Activated T-cell treated with anti-CD3 and anti-CD28 coated beads for 1 hour (primary cell): ENCODE data around the gene CD55.

ENCODE experiments used
- DNase-seq: peaks from one replicate; pipeline ENCODE4 v3.0.0-alpha.2; 2020; ENCODE audit warnings: low read depth

The CD55 gene

GRCh38 chr1:207321079-207321789 lies at the start of gene CD55:
TSS of gene CD55 (plus strand) at chr1:207321678. CDS start at chr1:207321766, 88 bp downstream.
- DNase-seq: peak; percentile 95

- no peak for DNase-seq
Observed at GRCh38 chr1:207274882-207275281, 46.6 kb upstream of the CD55 start.

GRCh38 chr1:207276465-207276864 lies 45.0 kb upstream of the CD55 start:
- DNase-seq: no peak

- DNase-seq: no peak
Observed at GRCh38 chr1:207277241-207277640, 44.2 kb upstream of the CD55 start.

GRCh38 chr1:207279652-207280051 lies 41.8 kb upstream of the CD55 start:
- DNase-seq: no peak

GRCh38 chr1:207280706-207281105 lies 40.8 kb upstream of the CD55 start:
- no peak for DNase-seq

GRCh38 chr1:207282058-207282457 lies 39.4 kb upstream of the CD55 start:
- no peak for DNase-seq

GRCh38 chr1:207282496-207283380 lies 38.7 kb upstream of the CD55 start:
- no peak for DNase-seq

- no peak for DNase-seq
Observed at GRCh38 chr1:207283421-207283820, 38.1 kb upstream of the CD55 start.

GRCh38 chr1:207284209-207284897 lies 37.1 kb upstream of the CD55 start:
- no peak for DNase-seq

- DNase-seq: no peak
Observed at GRCh38 chr1:207286786-207287468, 34.6 kb upstream of the CD55 start.

- no peak for DNase-seq
Observed at GRCh38 chr1:207288315-207288714, 33.2 kb upstream of the CD55 start.

- DNase-seq: no peak
Observed at GRCh38 chr1:207289756-207290155, 31.7 kb upstream of the CD55 start.

GRCh38 chr1:207291723-207292122 lies 29.8 kb upstream of the CD55 start:
- DNase-seq: no peak

GRCh38 chr1:207298186-207298585 lies 23.3 kb upstream of the CD55 start:
- DNase-seq: no peak

- DNase-seq: no peak
Observed at GRCh38 chr1:207298636-207299398, 22.7 kb upstream of the CD55 start.

- DNase-seq: no peak
Observed at GRCh38 chr1:207300970-207301369, 20.5 kb upstream of the CD55 start.

- DNase-seq: no peak
Observed at GRCh38 chr1:207302618-207303393, 18.7 kb upstream of the CD55 start.

- no peak for DNase-seq
Observed at GRCh38 chr1:207304710-207305488, 16.6 kb upstream of the CD55 start.

GRCh38 chr1:207305489-207305873 lies 16.0 kb upstream of the CD55 start:
- DNase-seq: no peak
